A549 (cell line): ENCODE data around the gene ATP2A3.

ENCODE experiments used
- CEBPB ChIP-seq, 2 experiments: fragments of >200 bp in 1 of 2; sonication (Bioruptor Twin) in 1 of 2; formaldehyde crosslinking in 1 of 2; IDR thresholded peaks; 2 replicates each; pipeline ENCODE4 v1.6.1; 2012 to 2016
- CTCF ChIP-seq: fragments of >200 bp; sonication (Bioruptor Twin); formaldehyde crosslinking; IDR thresholded peaks from 3 replicates; pipeline ENCODE4 v1.5.1; 2016
- EP300 ChIP-seq, 2 experiments: fragments of >200 bp; sonication (Bioruptor Twin); formaldehyde crosslinking; IDR thresholded peaks; 2 replicates in 1 of 2; 3 replicates in 1 of 2; pipeline ENCODE4 v1.6.1; 2016 to 2017
- FOXS1 ChIP-seq: fragments of 250-450 bp; sonication (Bioruptor Pico); IDR thresholded peaks from 2 replicates; pipeline ENCODE4 v1.5.0; 2020; ENCODE audit warnings: mild to moderate bottlenecking, moderate library complexity
- JUN ChIP-seq, 2 experiments: fragments of >200 bp; sonication (Bioruptor Twin); formaldehyde crosslinking; IDR thresholded peaks; 2 replicates in 1 of 2; 3 replicates in 1 of 2; pipeline ENCODE4 v1.6.1; 2016 to 2017
- MAX ChIP-seq: IDR thresholded peaks from 2 replicates; pipeline ENCODE4 v1.6.1; 2012
- POLR2A ChIP-seq: IDR thresholded peaks from 2 replicates; pipeline ENCODE4 v1.6.1; 2012; ENCODE audit warnings: mild to moderate bottlenecking, low read length
- RARB ChIP-seq: fragments of 250-450 bp; sonication (Bioruptor Pico); IDR thresholded peaks from 2 replicates; pipeline ENCODE4 v1.8.0; 2021; ENCODE audit warnings: mild to moderate bottlenecking, moderate library complexity
- RFX5 ChIP-seq: fragments of 450-650 bp; IDR thresholded peaks from 2 replicates; pipeline ENCODE4 v1.7.1; 2014; ENCODE audit warnings: antibody characterized with exemption, mild to moderate bottlenecking, moderate library complexity
- TFCP2L1 ChIP-seq: fragments of 250-450 bp; sonication (Bioruptor Pico); IDR thresholded peaks from 2 replicates; pipeline ENCODE4 v1.5.0; 2021; ENCODE audit warnings: mild to moderate bottlenecking

GRCh38 chr17:3960764-3961163 lies 3.5 kb downstream of the ATP2A3 start:
- TF ChIP-seq TFCP2L1 (CRISPR knock-in tag) (no peak), POLR2A (no peak), RFX5 (no peak), RARB (CRISPR knock-in tag) (no peak), CTCF (no peak), MAX (no peak), FOXS1 (CRISPR knock-in tag) (no peak), EP300 (IDR thresholded peaks at IDR 0.05) (no peak), JUN (IDR thresholded peaks at IDR 0.05) (no peak), CEBPB (IDR thresholded peaks at IDR 0.05) (no peak)
